ENCODE data around the gene SHROOM1. TPM values are rescaled to one million over a fixed set of nuclear protein-coding genes. Genes with fewer than 3 reads are reported as not detected.
"Not testable (repeated sequence)": the region's sequence is repeated elsewhere in the genome, so short reads cannot be mapped to it uniquely, and the experiment has no call there.

Gene SHROOM1
- total and polyA plus RNA-seq, 9 donors = 1.6 to 3.2 (median 2.4) TPM

DNA sequence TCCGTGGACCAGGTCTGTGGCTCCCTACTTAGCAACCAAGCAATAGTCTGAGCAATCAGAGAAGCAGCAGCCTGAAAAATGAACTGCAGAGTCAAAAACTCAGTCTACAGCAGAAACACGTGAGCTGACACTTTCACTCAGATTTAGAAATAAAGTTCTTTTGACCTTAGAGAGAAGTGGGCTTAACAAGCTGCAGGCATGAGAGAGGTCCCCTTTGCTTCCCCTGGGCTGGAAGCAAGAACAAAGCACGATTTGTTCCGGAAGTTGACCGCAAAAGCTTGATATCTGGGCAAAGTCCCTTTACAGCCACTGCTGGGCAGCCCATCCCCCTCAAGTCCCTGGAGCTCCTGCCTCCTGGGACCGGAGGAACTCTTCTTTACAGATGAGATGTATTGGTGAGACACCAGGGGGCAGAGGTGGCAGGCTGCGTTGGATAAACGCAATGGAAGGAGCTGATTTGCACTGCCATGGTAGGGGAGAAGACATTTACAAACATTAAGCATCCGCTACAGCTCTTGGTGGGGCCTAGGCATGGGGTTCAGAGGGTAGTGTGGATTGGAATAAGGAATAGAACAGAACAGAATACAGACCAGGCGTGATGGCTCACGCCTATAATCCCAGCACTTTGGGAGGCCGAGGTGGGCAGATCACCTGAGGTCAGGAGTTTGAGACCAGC, 23.1 kb downstream of the SHROOM1 start:
- DNase-seq = no peak
- peaks cover 40% of the 10 kb centered on the region for H3K27me3 ChIP-seq (ENCODE audit: control insufficient read depth, insufficient read depth, low read length)
- 64% methylated on average over 3 of the region's 12 CpGs for WGBS (ENCODE audit: insufficient coverage)
- H3K36me3 ChIP-seq (ENCODE audit: control insufficient read depth, insufficient read depth, low read length) = no peaks in the 10 kb centered on the region
- no peak overlapping the region for H3K27ac ChIP-seq (ENCODE audit: low read length)
- no peaks in the 10 kb centered on the region for H3K4me1 ChIP-seq (ENCODE audit: control insufficient read depth, insufficient read depth, low read length)
- no peaks in the 10 kb centered on the region for H3K9me3 ChIP-seq (replicated peaks; ENCODE audit: control insufficient read depth, low read depth, low read length)
- no peak overlapping the region for H3K4me3 ChIP-seq (ENCODE audit: low read length)

DNA sequence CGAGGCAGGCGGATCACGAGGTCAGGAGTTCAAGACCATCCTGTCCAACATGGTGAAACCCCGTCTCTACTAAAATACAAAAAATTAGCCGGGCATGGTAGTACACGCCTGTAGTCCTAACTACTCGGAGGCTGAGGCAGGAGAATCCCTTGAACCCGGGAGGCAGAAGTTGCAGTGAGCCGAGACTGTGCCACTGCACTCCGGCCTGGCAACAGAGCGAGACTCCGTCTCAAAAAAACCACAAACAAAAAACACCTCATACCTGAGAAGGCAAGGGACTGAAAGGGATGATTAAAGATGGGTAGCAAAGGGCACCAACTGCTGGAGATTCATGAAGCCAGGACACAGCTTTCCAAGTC, 23.7 kb downstream of the SHROOM1 start:
- DNase-seq; H3K9me3 ChIP-seq (replicated peaks; ENCODE audit: control insufficient read depth, low read depth, low read length); H3K4me3 ChIP-seq (ENCODE audit: low read length); H3K4me1 ChIP-seq (ENCODE audit: control insufficient read depth, insufficient read depth, low read length); H3K27ac ChIP-seq (ENCODE audit: low read length); H3K36me3 ChIP-seq (ENCODE audit: control insufficient read depth, insufficient read depth, low read length): not testable (repeated sequence)
- H3K27me3 ChIP-seq (ENCODE audit: control insufficient read depth, insufficient read depth, low read length) = peaks cover 37% of the 10 kb centered on the region
- WGBS (ENCODE audit: insufficient coverage) = 88% methylated on average over 7 of the region's 12 CpGs

GRCh38 chr5:132805872-132806271, 24.6 kb downstream of the SHROOM1 start:
- H3K4me1 ChIP-seq (ENCODE audit: control insufficient read depth, insufficient read depth, low read length); H3K4me3 ChIP-seq (ENCODE audit: low read length); H3K36me3 ChIP-seq (ENCODE audit: control insufficient read depth, insufficient read depth, low read length); H3K9me3 ChIP-seq (replicated peaks; ENCODE audit: control insufficient read depth, low read depth, low read length); DNase-seq; H3K27ac ChIP-seq (ENCODE audit: low read length): not testable (repeated sequence)
- H3K27me3 ChIP-seq (ENCODE audit: control insufficient read depth, insufficient read depth, low read length) = peaks cover 31% of the 10 kb centered on the region
- no CpG with 5 or more reads among the region's 6 CpGs for WGBS (ENCODE audit: insufficient coverage)

DNA sequence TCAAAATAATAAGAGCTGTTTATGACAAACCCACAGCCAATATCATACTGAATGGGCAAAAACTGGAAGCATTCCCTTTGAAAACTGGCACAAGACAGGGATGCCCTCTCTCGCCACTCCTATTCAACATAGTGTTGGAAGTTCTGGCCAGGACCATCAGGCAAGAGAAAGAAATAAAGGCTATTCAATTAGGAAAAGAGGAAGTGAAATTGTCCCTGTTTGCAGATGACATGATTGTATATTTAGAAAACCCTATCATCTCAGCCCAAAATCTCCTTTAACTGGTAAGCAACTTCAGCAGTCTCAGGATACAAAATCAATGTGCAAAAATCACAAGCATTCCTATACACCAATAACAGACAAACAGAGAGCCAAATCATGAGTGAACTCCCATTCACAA, 26.2 kb downstream of the SHROOM1 start:
- not testable (repeated sequence) for H3K4me3 ChIP-seq (ENCODE audit: low read length); H3K4me1 ChIP-seq (ENCODE audit: control insufficient read depth, insufficient read depth, low read length); H3K27ac ChIP-seq (ENCODE audit: low read length); DNase-seq; H3K36me3 ChIP-seq (ENCODE audit: control insufficient read depth, insufficient read depth, low read length); H3K9me3 ChIP-seq (replicated peaks; ENCODE audit: control insufficient read depth, low read depth, low read length)
- WGBS (ENCODE audit: insufficient coverage) = no CpG with 5 or more reads among the region's 1 CpG
- peaks cover 23% of the 10 kb centered on the region for H3K27me3 ChIP-seq (ENCODE audit: control insufficient read depth, insufficient read depth, low read length)

DNA sequence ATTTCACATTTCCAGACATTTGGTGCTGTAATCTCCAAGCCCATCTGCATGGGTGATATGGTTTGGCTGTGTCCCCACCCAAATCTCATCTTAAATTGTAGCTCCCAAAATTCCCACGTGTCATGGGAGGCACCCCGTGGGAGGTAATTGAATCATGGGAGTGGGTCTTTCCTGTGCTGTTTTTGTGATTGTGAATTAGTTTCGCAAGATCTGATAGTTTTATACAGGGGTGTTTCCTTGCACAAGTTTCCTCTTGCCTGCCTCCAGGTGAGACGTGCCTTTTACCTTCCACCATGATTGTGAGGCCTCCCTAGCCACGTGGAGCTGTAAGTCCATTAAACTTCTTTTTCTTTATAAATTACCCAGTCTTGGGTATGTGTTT, 27.8 kb downstream of the SHROOM1 start:
- not testable (repeated sequence) for H3K9me3 ChIP-seq (replicated peaks; ENCODE audit: control insufficient read depth, low read depth, low read length); H3K36me3 ChIP-seq (ENCODE audit: control insufficient read depth, insufficient read depth, low read length); H3K4me3 ChIP-seq (ENCODE audit: low read length); DNase-seq; H3K27ac ChIP-seq (ENCODE audit: low read length); H3K4me1 ChIP-seq (ENCODE audit: control insufficient read depth, insufficient read depth, low read length)
- peaks cover 15% of the 10 kb centered on the region for H3K27me3 ChIP-seq (ENCODE audit: control insufficient read depth, insufficient read depth, low read length)
- no CpG with 5 or more reads among the region's 5 CpGs for WGBS (ENCODE audit: insufficient coverage)

DNA sequence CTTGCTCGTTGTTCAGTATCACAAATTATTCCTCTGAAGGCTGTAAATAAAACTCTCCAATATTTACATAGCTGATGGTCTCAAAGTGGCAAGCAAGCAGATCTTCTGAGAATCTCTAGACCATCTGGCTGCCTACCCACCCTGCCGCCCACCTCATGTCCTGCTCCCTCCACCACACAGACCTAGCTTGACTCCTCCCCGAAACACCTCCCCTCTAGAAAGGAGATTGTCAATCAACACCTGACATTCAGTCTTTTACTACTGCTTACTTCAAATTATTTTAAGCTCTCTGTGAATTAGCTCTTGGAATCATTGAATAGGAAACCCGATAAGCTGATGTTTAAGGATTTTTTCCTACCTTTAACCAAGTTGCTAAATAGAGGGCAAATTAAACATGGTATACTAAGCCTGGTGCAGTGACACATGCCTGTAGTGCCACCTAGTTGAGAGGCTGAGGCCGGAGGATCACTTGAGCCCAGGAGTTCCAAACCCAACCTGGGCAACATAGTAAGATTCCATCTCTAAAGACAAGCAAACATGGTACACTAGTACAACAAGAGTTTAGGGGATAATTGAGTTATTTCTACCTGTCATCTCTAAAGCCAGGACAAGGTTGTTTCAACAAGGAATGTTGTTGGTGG, 28.3 kb downstream of the SHROOM1 start:
- Histone ChIP-seq H3K4me3 (ENCODE audit: low read length) (no peak overlapping the region), H3K9me3 (replicated peaks; ENCODE audit: control insufficient read depth, low read depth, low read length) (no peaks in the 10 kb centered on the region), H3K36me3 (ENCODE audit: control insufficient read depth, insufficient read depth, low read length) (no peaks in the 10 kb centered on the region), H3K27ac (ENCODE audit: low read length) (no peak overlapping the region), H3K4me1 (ENCODE audit: control insufficient read depth, insufficient read depth, low read length) (peaks cover 4% of the 10 kb centered on the region), H3K27me3 (ENCODE audit: control insufficient read depth, insufficient read depth, low read length) (peaks cover 10% of the 10 kb centered on the region)
- no peak for DNase-seq
- 78% methylated on average over 2 of the region's 5 CpGs for WGBS (ENCODE audit: insufficient coverage)

DNA sequence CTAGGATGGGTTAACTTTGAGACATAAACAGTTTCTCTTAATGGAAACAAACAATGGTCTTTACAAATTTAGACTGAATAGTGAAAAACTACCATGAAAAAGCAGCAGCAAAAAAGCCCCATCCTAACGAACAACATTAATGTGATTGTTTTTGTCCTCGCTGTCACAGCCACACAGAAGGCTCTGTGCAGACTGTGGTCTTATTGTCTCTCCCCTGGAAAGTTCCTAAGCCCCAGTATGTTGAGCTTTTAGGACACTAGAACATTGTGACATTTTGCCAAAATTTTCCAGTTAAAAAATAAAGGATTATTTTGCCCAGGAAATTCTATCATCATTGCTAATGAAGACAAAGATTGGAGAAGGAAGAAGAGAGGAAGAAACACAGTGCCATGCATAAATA, 29.9 kb downstream of the SHROOM1 start:
- WGBS (ENCODE audit: insufficient coverage) = no CpG with 5 or more reads among the region's 2 CpGs
- no peak for DNase-seq
- Histone ChIP-seq H3K4me1 (ENCODE audit: control insufficient read depth, insufficient read depth, low read length) (peaks cover 4% of the 10 kb centered on the region), H3K4me3 (ENCODE audit: low read length) (no peak overlapping the region), H3K36me3 (ENCODE audit: control insufficient read depth, insufficient read depth, low read length) (no peaks in the 10 kb centered on the region), H3K9me3 (replicated peaks; ENCODE audit: control insufficient read depth, low read depth, low read length) (no peaks in the 10 kb centered on the region), H3K27ac (ENCODE audit: low read length) (no peak overlapping the region), H3K27me3 (ENCODE audit: control insufficient read depth, insufficient read depth, low read length) (peaks cover 10% of the 10 kb centered on the region)

DNA sequence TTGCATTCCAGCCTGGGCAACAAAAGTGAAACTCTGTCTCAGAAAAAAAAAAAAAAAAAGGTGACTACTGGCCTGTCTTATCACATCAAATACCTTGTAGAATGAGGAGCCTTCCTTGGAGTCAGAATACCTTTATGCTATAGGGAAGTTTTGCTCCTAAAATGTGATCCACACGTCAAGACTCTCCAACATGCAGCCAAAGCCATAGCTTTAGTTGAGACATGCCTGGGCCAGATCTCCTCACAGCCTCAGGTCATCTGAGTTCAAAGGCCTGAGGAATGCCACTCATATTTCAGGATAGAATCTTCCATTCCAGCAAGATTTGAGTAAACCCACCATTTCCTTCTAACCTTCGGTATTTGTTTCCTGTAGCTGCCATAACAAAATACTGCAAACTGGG, 31.1 kb downstream of the SHROOM1 start:
- no peak overlapping the region for H3K27ac ChIP-seq (ENCODE audit: low read length)
- no peaks in the 10 kb centered on the region for H3K36me3 ChIP-seq (ENCODE audit: control insufficient read depth, insufficient read depth, low read length)
- no peaks in the 10 kb centered on the region for H3K9me3 ChIP-seq (replicated peaks; ENCODE audit: control insufficient read depth, low read depth, low read length)
- H3K4me3 ChIP-seq (ENCODE audit: low read length) = no peak overlapping the region
- peaks cover 4% of the 10 kb centered on the region for H3K4me1 ChIP-seq (ENCODE audit: control insufficient read depth, insufficient read depth, low read length)
- DNase-seq = no peak
- 50% methylated on average over 1 of the region's 2 CpGs for WGBS (ENCODE audit: insufficient coverage)
- H3K27me3 ChIP-seq (ENCODE audit: control insufficient read depth, insufficient read depth, low read length) = peaks cover 10% of the 10 kb centered on the region

DNA sequence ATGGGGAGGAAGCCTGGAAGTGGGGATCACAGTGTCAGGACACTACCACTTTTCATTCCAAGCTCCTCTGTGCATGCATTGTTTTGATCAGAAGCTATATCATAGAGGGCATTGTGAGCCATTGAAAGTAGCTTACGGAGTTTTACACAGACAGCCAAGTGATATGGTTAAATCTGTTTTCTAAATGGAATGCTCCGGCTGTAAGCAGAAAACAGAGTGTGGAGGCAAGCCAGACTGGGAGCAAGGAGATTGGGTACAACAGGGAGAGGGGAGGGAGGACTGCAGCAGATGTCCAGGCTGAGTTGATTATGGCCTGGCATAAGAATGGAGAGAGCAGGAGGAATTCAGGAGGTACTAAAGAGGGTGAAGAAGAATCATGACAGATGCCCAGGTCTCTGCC, 32.8 kb downstream of the SHROOM1 start:
- no peak overlapping the region for H3K27ac ChIP-seq (ENCODE audit: low read length)
- no peak overlapping the region for H3K4me3 ChIP-seq (ENCODE audit: low read length)
- no peaks in the 10 kb centered on the region for H3K9me3 ChIP-seq (replicated peaks; ENCODE audit: control insufficient read depth, low read depth, low read length)
- H3K36me3 ChIP-seq (ENCODE audit: control insufficient read depth, insufficient read depth, low read length) = no peaks in the 10 kb centered on the region
- peaks cover 11% of the 10 kb centered on the region for H3K27me3 ChIP-seq (ENCODE audit: control insufficient read depth, insufficient read depth, low read length)
- peaks cover 4% of the 10 kb centered on the region for H3K4me1 ChIP-seq (ENCODE audit: control insufficient read depth, insufficient read depth, low read length)
- 20% methylated on average over 2 of the region's 2 CpGs for WGBS (ENCODE audit: insufficient coverage)
- DNase-seq = peak; percentile 26

GRCh38 chr5:132791026-132791425, 39.4 kb downstream of the SHROOM1 start:
- H3K9me3 ChIP-seq (replicated peaks; ENCODE audit: control insufficient read depth, low read depth, low read length) = no peaks in the 10 kb centered on the region
- no peaks in the 10 kb centered on the region for H3K4me1 ChIP-seq (ENCODE audit: control insufficient read depth, insufficient read depth, low read length)
- no CpG with 5 or more reads among the region's 3 CpGs for WGBS (ENCODE audit: insufficient coverage)
- H3K27me3 ChIP-seq (ENCODE audit: control insufficient read depth, insufficient read depth, low read length) = peaks cover 5% of the 10 kb centered on the region
- H3K4me3 ChIP-seq (ENCODE audit: low read length) = no peak overlapping the region
- DNase-seq = no peak
- no peak overlapping the region for H3K27ac ChIP-seq (ENCODE audit: low read length)
- H3K36me3 ChIP-seq (ENCODE audit: control insufficient read depth, insufficient read depth, low read length) = no peaks in the 10 kb centered on the region
